Liver (tissue), 3 donors: ENCODE measurements around the gene SETX.

ENCODE experiments used
- ATF3 ChIP-seq: IDR thresholded peaks from 2 replicates; pipeline ENCODE4 v1.6.1; 2016; ENCODE audit warnings: antibody characterized with exemption
- GABPA ChIP-seq, 2 donors: IDR thresholded peaks in 1 of 2; conservative IDR thresholded peaks in 1 of 2; 2 replicates each; pipeline ENCODE4 v1.6.1; 2016; ENCODE audit warnings: antibody characterized with exemption in 2 of 2, mild to moderate bottlenecking in 1 of 2, moderate library complexity in 1 of 2
- HNF4G ChIP-seq: IDR thresholded peaks from 2 replicates; pipeline ENCODE4 v1.6.1; 2016; ENCODE audit warnings: antibody characterized with exemption
- SP1 ChIP-seq: IDR thresholded peaks from 2 replicates; pipeline ENCODE4 v1.6.1; 2018; ENCODE audit warnings: antibody characterized with exemption, mild to moderate bottlenecking
- TF ChIP-seq, protein P1 (sequence below): fragments of 150-350 bp; IDR thresholded peaks from 2 replicates; pipeline ENCODE4 v1.5.1; 2017; ENCODE audit warnings: improper control_type of control experiment, low read depth, low read length; ENCODE audit not compliant: missing input control
- donor health status: healthy.
- donor health status: healthy.

DNA sequence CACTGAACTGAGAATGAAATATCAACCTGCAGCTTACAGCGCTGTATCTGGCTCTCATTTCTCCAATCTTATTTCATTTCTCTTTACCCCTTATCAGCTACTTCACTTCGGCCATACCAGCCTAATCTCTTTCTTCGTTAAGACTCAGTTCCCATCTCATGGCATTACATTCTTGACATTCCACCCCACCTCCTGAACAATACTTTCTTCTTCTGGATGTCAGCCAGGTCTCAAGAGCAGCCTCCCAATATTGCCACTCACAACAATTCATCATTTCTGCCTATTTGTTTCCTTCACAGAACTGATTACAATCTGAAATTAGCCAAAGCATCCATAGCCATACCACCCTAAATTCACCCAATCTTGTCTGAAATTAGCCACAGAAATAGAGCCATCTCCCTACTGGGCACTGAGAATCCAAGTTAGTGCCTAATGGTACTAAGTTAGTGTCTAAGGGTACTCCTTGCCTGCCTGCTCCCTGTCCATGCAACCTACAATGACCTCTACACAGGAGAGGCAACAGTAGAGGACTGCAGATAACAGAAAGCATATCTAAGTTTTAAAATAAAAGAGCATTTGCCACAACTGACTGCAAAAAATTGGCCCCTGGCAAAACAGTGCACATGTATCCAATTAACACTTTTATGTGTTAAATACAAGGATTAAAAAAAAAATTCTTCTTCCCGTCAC lies 35.2 kb downstream of the SETX start:
- TF ChIP-seq GABPA (IDR thresholded peaks at IDR 0.05 in 1 of 2, conservative IDR thresholded peaks at IDR 0.05 in 1 of 2) (no peak), SP1 (no peak), ATF3 (no peak), HNF4G (no peak)
- TF ChIP-seq, protein P1, sequence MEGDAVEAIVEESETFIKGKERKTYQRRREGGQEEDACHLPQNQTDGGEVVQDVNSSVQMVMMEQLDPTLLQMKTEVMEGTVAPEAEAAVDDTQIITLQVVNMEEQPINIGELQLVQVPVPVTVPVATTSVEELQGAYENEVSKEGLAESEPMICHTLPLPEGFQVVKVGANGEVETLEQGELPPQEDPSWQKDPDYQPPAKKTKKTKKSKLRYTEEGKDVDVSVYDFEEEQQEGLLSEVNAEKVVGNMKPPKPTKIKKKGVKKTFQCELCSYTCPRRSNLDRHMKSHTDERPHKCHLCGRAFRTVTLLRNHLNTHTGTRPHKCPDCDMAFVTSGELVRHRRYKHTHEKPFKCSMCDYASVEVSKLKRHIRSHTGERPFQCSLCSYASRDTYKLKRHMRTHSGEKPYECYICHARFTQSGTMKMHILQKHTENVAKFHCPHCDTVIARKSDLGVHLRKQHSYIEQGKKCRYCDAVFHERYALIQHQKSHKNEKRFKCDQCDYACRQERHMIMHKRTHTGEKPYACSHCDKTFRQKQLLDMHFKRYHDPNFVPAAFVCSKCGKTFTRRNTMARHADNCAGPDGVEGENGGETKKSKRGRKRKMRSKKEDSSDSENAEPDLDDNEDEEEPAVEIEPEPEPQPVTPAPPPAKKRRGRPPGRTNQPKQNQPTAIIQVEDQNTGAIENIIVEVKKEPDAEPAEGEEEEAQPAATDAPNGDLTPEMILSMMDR, result no peak
